GM12878 (cell line): ENCODE measurements around the gene PRM2. TPM values are rescaled to one million over a fixed set of nuclear protein-coding genes. Genes with fewer than 3 reads are reported as not detected.

Experiments used
- ATAC-seq: fragments of 200-7000 bp; cut with Tn5 transposase; 3 replicates; pipeline ENCODE4 v1.9.1; 2020; ENCODE audit warnings: mild to moderate bottlenecking, moderate library complexity
- BruUV-seq: library from RNA; stranded (reverse); fragments of 400-500 nt; replicated peaks from 2 replicates; lab custom pipeline; 2021; lab: Mats Ljungman, UMichigan
- CTCF ChIA-PET: fragments of 300-600 bp; sonication (Branson Sonifier 250); formaldehyde crosslinking; extraction: SDS; loops from one replicate; lab custom pipeline; 2021; ENCODE audit warnings: inconsistent platforms; lab: Yijun Ruan, JAX
- POLR2A ChIA-PET: fragments of 350-600 bp; formaldehyde crosslinking; extraction: SDS; loops from one replicate; lab custom pipeline; 2021; ENCODE audit warnings: inconsistent platforms; lab: Charles Lee
- RAD21 ChIA-PET: fragments of 300-600 bp; sonication (Branson Sonifier 250); formaldehyde crosslinking; loops from one replicate; lab custom pipeline; 2023; ENCODE audit warnings: antibody characterized with exemption; ENCODE audit not compliant: unreplicated experiment; lab: Charles Lee
- SMC1A ChIA-PET: fragments of 300-600 bp; sonication (Branson Sonifier 250); formaldehyde crosslinking; loops from one replicate; lab custom pipeline; 2023; ENCODE audit not compliant: unreplicated experiment, uncharacterized antibody; lab: Charles Lee
- DNase-seq: peaks from one replicate; pipeline ENCODE4 v3.0.0-alpha.2; 2011; ENCODE audit warnings: low read depth, low spot score
- FAIRE-seq: peaks from 3 replicates; lab custom pipeline; 2011; peaks lifted over from hg19 to GRCh38; lab: Jason Lieb, UNC
- H2AFZ ChIP-seq: 2 replicates; pipeline ENCODE4 v1.6.0; 2011; ENCODE audit warnings: low read depth, low read length, control low read depth; ENCODE audit not compliant: control insufficient read depth
- H3K27ac ChIP-seq: 2 replicates; pipeline ENCODE4 v1.5.1; 2011; ENCODE audit warnings: control low read depth; ENCODE audit not compliant: control insufficient read depth, insufficient read depth
- H3K27me3 ChIP-seq, 2 experiments: replicated peaks in 1 of 2; 2 replicates each; pipeline versions ENCODE4 v1.6.0 to v1.6.1; 2011; ENCODE audit warnings: low read length in 1 of 2; ENCODE audit not compliant: control insufficient read depth in 2 of 2, insufficient read depth in 2 of 2
- H3K36me3 ChIP-seq, 2 experiments: 2 replicates each; pipeline ENCODE4 v1.5.1; 2011; ENCODE audit warnings: low read length in 1 of 2; ENCODE audit not compliant: control insufficient read depth in 2 of 2, insufficient read depth in 2 of 2
- H3K4me1 ChIP-seq: 2 replicates; pipeline ENCODE4 v1.6.1; 2011; ENCODE audit warnings: mild to moderate bottlenecking, low read length, moderate library complexity, mixed read lengths; ENCODE audit not compliant: control insufficient read depth, insufficient read depth
- H3K4me2 ChIP-seq: 2 replicates; pipeline ENCODE4 v1.6.0; 2011; ENCODE audit warnings: control low read depth; ENCODE audit not compliant: control insufficient read depth, insufficient read depth
- H3K4me3 ChIP-seq: fragments of 200-600 bp; sonication (generic); 2 replicates; pipeline ENCODE4 v1.5.1; 2016
- H3K79me2 ChIP-seq: 2 replicates; pipeline ENCODE4 v1.6.0; 2011; ENCODE audit warnings: low read length; ENCODE audit not compliant: control insufficient read depth, insufficient read depth
- H3K9ac ChIP-seq: 2 replicates; pipeline ENCODE4 v1.8.0; 2011; ENCODE audit warnings: low read length, control low read depth, mixed read lengths; ENCODE audit not compliant: control insufficient read depth, insufficient read depth
- H3K9me3 ChIP-seq: replicated peaks from 3 replicates; pipeline ENCODE4 v1.5.1; 2011; ENCODE audit warnings: mild to moderate bottlenecking, low read length; ENCODE audit not compliant: control insufficient read depth, insufficient read depth
- H4K20me1 ChIP-seq: 2 replicates; pipeline ENCODE4 v1.6.0; 2011; ENCODE audit not compliant: control insufficient read depth, insufficient read depth
- ASH2L ChIP-seq: fragments of 300-600, 200-600 bp; sonication (generic); IDR thresholded peaks from 2 replicates; pipeline ENCODE4 v1.6.1; 2017; ENCODE audit warnings: low read depth, mild to moderate bottlenecking, borderline replicate concordance
- BACH1 ChIP-seq: fragments of 450-650 bp; IDR thresholded peaks from 2 replicates; pipeline ENCODE4 v1.6.1; 2017; ENCODE audit warnings: mild to moderate bottlenecking, borderline replicate concordance
- BHLHE40 ChIP-seq, 2 experiments: fragments of 450-650 bp in 1 of 2; IDR thresholded peaks; 2 replicates each; pipeline ENCODE4 v1.6.1; 2011 to 2017; ENCODE audit warnings: low read depth in 2 of 2, borderline replicate concordance in 1 of 2, improper control_type of control experiment in 1 of 2, low read length in 1 of 2, mild to moderate bottlenecking in 1 of 2
- CREB1 ChIP-seq: IDR thresholded peaks from 2 replicates; pipeline ENCODE4 v1.6.1; 2012; ENCODE audit warnings: low read depth, mild to moderate bottlenecking, inconsistent platforms
- E2F4 ChIP-seq: IDR thresholded peaks from 2 replicates; pipeline ENCODE4 v1.6.1; 2012; ENCODE audit warnings: low read depth, low read length, improper control_type of control experiment
- EED ChIP-seq: sonication (generic); IDR thresholded peaks from 2 replicates; pipeline ENCODE4 v1.6.1; 2016; ENCODE audit warnings: antibody characterized with exemption, low read depth
- EGR1 ChIP-seq, 2 experiments: IDR thresholded peaks; 1 replicate in 1 of 2; 2 replicates in 1 of 2; pipeline ENCODE4 v1.6.1; 2011 to 2012; ENCODE audit warnings: low read depth in 2 of 2, low read length in 2 of 2, borderline replicate concordance in 1 of 2, mild to moderate bottlenecking in 1 of 2, moderate library complexity in 1 of 2
- HDAC2 ChIP-seq: fragments of 200-600 bp; sonication (generic); IDR thresholded peaks from 2 replicates; pipeline ENCODE4 v1.6.1; 2017
- LARP7 ChIP-seq: fragments of 450-650 bp; IDR thresholded peaks from 2 replicates; pipeline ENCODE4 v1.6.1; 2017; ENCODE audit warnings: mild to moderate bottlenecking
- MXI1 ChIP-seq: fragments of 150-350 bp; IDR thresholded peaks from 2 replicates; pipeline ENCODE4 v1.6.1; 2011; ENCODE audit warnings: low read depth, mild to moderate bottlenecking, inconsistent platforms, low read length, improper control_type of control experiment
- NFXL1 ChIP-seq: fragments of 450-650 bp; IDR thresholded peaks from 2 replicates; pipeline ENCODE4 v1.6.1; 2017; ENCODE audit warnings: antibody characterized with exemption, mild to moderate bottlenecking, borderline replicate concordance
- NFYA ChIP-seq: IDR thresholded peaks from 2 replicates; pipeline ENCODE4 v1.6.1; 2011; ENCODE audit warnings: low read depth, mild to moderate bottlenecking, low read length, improper control_type of control experiment, borderline replicate concordance
- RB1 ChIP-seq: fragments of 450-650 bp; formaldehyde crosslinking; IDR thresholded peaks from 2 replicates; pipeline ENCODE4 v1.6.1; 2017; ENCODE audit warnings: mild to moderate bottlenecking, borderline replicate concordance
- RBBP5 ChIP-seq: fragments of 200-600 bp; sonication (generic); conservative IDR thresholded peaks from 2 replicates; pipeline ENCODE4 v1.6.1; 2016
- RELA ChIP-seq: fragments of 450-650 bp; IDR thresholded peaks from 2 replicates; pipeline ENCODE4 v1.8.0; 2014; ENCODE audit warnings: borderline replicate concordance; ENCODE audit not compliant: partially characterized antibody
- SMC3 ChIP-seq: IDR thresholded peaks from 2 replicates; pipeline ENCODE4 v1.6.1; 2011; ENCODE audit warnings: low read length, improper control_type of control experiment, borderline replicate concordance
- STAT1 ChIP-seq: fragments of 450-650 bp; conservative IDR thresholded peaks from 2 replicates; pipeline ENCODE4 v1.6.1; 2014; ENCODE audit warnings: antibody characterized with exemption, mild to moderate bottlenecking
- SUZ12 ChIP-seq: fragments of 200-600 bp; sonication (generic); IDR thresholded peaks from one replicate; pipeline ENCODE4 v1.6.1; 2018; ENCODE audit warnings: antibody characterized with exemption, mild to moderate bottlenecking; ENCODE audit not compliant: unreplicated experiment
- ZNF217 ChIP-seq: fragments of 450-650 bp; IDR thresholded peaks from 2 replicates; pipeline ENCODE4 v1.6.1; 2017; ENCODE audit warnings: antibody characterized with exemption, mild to moderate bottlenecking
- ZNF24 ChIP-seq: fragments of 450-650 bp; IDR thresholded peaks from 2 replicates; pipeline ENCODE4 v1.6.1; 2017; ENCODE audit warnings: antibody characterized with exemption, mild to moderate bottlenecking
- WGBS: methylation state at CpG from one replicate; pipeline ENCODE4 v1.1.6; 2016; ENCODE audit warnings: low lambda C conversion rate; ENCODE audit not compliant: insufficient replicate concordance, insufficient coverage; ENCODE audit errors: missing lambda C conversion rate; 5-methylcytosine and 5-hydroxymethylcytosine counted together
- in situ Hi-C: fragments of 300-500 bp; cut with MboI; formaldehyde crosslinking; loops from 9 replicates; pipeline ENCODE4 v1.14.3; 2018; ENCODE audit warnings: mixed read lengths
- intact Hi-C: fragments of 100-400 bp; cut with micrococcal nuclease; formaldehyde crosslinking; loops from one replicate; pipeline ENCODE4 v1.14.2; 2022; ENCODE audit not compliant: unreplicated experiment
- polyA plus RNA-seq, 11 experiments: library from polyadenylated mRNA; depleted of rRNA in 4 of 11; unstranded in 6 of 11; stranded (reverse) in 5 of 11; fragments of >200 nt; fragmentation: Nextera tagmentation in 4 of 11; fragmentation: Illumina TruSeq in 1 of 11; extraction: Ambion mirVana in 4 of 11; extraction: Trizol in 1 of 11; gene quantifications; 1 replicate in 1 of 11; 2 replicates in 10 of 11; pipeline versions ENCODE4 v1.2.1 to v1.2.3, GENCODE V29; 2011 to 2016; ENCODE audit warnings: inconsistent platforms in 2 of 11, missing spikeins in 2 of 11, low read depth in 1 of 11
- total RNA-seq, 4 experiments: library from RNA; depleted of rRNA in 3 of 4; stranded (reverse); fragments of >200 nt in 3 of 4; fragmentation: Illumina TruSeq in 1 of 4; extraction: Trizol in 1 of 4; gene quantifications; 2 replicates each; pipeline versions ENCODE4 v1.2.1 to v1.2.3, GENCODE V29; 2013 to 2021
- TF ChIP-seq, protein P1 (sequence below): fragments of 450-650 bp; formaldehyde crosslinking; IDR thresholded peaks from 2 replicates; pipeline ENCODE4 v1.5.0; 2022; ENCODE audit warnings: mild to moderate bottlenecking, missing genetic modification characterization

Gene PRM2
- total and polyA plus RNA-seq, 10 of the 15 experiments (the other 5 are each of a cell fraction or from before 2014, with no cell fraction given), result not detected

DNA sequence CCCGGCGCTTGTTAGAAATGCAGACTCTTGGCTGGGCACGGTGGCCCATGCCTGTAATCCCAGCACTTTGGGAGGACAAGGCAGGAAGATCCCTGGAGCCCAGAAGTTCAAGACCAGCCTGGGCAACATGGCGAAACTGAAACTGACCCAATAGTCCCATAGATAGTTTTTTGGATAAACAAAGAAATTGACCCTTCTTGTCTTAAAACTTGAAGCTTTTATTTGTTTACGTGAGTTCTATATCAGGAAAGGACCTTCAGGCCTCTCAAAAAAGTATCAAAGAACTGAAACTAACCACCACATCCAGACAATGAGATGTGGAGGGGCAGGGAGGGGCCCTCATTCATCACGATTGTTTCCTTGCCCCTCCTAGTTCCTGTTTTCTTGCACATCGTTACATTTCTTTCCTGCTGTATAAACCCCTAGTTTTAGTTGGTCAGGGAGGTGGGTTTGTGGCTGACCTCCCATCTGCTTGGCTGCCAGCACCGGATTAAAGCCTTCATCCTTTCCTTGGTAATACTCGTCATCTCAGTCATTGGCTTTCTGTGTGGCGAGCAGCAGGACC lies 34.8 kb upstream of the PRM2 start:
- in situ Hi-C loops, result no loop called here
- ATAC-seq (peak; percentile 62), DNase-seq (peak; percentile 92), FAIRE-seq (peak; percentile 74)
- intact Hi-C loops, result loop anchor here (1.0 to 5.0 kb wide), 7 partner anchors 12 to 346 kb away; partner anchors contain the start of genes RMI2 and SOCS1
- Histone ChIP-seq H3K27me3 (no peaks in the 10 kb centered on the region; a peak in 1 of 4 replicates), H3K9me3 (peaks cover 2% of the 10 kb centered on the region; the same call in 2 of the 3 replicates), H3K36me3 (no peaks in the 10 kb centered on the region), H3K4me3 (peak overlapping the region; percentile 27; the same call in 1 of the 2 replicates), H3K4me1 (peaks cover 68% of the 10 kb centered on the region), H2AFZ (no peak overlapping the region), H3K79me2 (no peaks in the 10 kb centered on the region), H4K20me1 (no peaks in the 10 kb centered on the region), H3K9ac (peak overlapping the region; percentile 42), H3K27ac (peak overlapping the region; percentile 90), H3K4me2 (peak overlapping the region; percentile 46)
- no TSS peak for BruUV-seq
- ChIA-PET POLR2A (interaction anchor here (0.6 to 5.4 kb wide), 16 partner anchors 10 to 84 kb away, joined by 3 to 85 read pairs (median 6); partner anchors contain the start of gene SOCS1), SMC1A (interaction anchor here (0.6 to 7.4 kb wide), 20 partner anchors 12 to 346 kb away, joined by 3 to 194 read pairs (median 4); partner anchors contain the start of gene SOCS1), CTCF (interaction anchor here (0.9 to 6.9 kb wide), 10 partner anchors 13 to 347 kb away, joined by 3 to 70 read pairs (median 8); partner anchors contain the start of gene SOCS1), RAD21 (interaction anchor here (0.6 to 8.5 kb wide), 17 partner anchors 10 to 362 kb away, joined by 3 to 206 read pairs (median 4); partner anchors contain the start of gene SOCS1)
- WGBS, result 15% methylated on average over 10 of the region's 10 CpGs
- no peak for TF ChIP-seq STAT1
- TF ChIP-seq RB1, result no peak
- no peak for TF ChIP-seq SUZ12
- TF ChIP-seq NFYA, result no peak
- no peak for TF ChIP-seq HDAC2
- TF ChIP-seq E2F4, result no peak
- no peak; the same call in 1 of the 2 replicates for TF ChIP-seq SMC3
- TF ChIP-seq RELA, result no peak
- no peak for TF ChIP-seq MXI1
- TF ChIP-seq ASH2L, result peak; percentile 54; the same call in 1 of the 2 replicates
- TF ChIP-seq BACH1, result peak; percentile 61; the same call in 1 of the 2 replicates
- no peak for TF ChIP-seq RBBP5
- TF ChIP-seq, protein P1, sequence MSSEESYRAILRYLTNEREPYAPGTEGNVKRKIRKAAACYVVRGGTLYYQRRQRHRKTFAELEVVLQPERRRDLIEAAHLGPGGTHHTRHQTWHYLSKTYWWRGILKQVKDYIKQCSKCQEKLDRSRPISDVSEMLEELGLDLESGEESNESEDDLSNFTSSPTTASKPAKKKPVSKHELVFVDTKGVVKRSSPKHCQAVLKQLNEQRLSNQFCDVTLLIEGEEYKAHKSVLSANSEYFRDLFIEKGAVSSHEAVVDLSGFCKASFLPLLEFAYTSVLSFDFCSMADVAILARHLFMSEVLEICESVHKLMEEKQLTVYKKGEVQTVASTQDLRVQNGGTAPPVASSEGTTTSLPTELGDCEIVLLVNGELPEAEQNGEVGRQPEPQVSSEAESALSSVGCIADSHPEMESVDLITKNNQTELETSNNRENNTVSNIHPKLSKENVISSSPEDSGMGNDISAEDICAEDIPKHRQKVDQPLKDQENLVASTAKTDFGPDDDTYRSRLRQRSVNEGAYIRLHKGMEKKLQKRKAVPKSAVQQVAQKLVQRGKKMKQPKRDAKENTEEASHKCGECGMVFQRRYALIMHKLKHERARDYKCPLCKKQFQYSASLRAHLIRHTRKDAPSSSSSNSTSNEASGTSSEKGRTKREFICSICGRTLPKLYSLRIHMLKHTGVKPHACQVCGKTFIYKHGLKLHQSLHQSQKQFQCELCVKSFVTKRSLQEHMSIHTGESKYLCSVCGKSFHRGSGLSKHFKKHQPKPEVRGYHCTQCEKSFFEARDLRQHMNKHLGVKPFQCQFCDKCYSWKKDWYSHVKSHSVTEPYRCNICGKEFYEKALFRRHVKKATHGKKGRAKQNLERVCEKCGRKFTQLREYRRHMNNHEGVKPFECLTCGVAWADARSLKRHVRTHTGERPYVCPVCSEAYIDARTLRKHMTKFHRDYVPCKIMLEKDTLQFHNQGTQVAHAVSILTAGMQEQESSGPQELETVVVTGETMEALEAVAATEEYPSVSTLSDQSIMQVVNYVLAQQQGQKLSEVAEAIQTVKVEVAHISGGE, result no peak
- no peak for TF ChIP-seq LARP7
- TF ChIP-seq ZNF217, result peak; percentile 44; the same call in 1 of the 2 replicates
- peak; percentile 37; the same call in 1 of the 2 replicates for TF ChIP-seq CREB1
- TF ChIP-seq ZNF24, result no peak
- peak; percentile 79 to 80 for TF ChIP-seq BHLHE40 (IDR thresholded peaks at IDR 0.05; ENCODE audit: borderline replicate concordance in 1 of 2, low read depth in 2 of 2, low read length in 1 of 2)
- TF ChIP-seq EED, result peak; percentile 75
- no peak for TF ChIP-seq EGR1 (IDR thresholded peaks at IDR 0.05; ENCODE audit: borderline replicate concordance in 1 of 2, low read depth in 2 of 2, low read length in 2 of 2)
- TF ChIP-seq NFXL1, result no peak
